Dendritic cell treated with granulocyte-macrophage colony-stimulating factor and Interleukin-4, amounts not matched to agents 40 ng/mL and 50 ng/mL, for 4 days (primary cell): Measurements from ENCODE around the gene TENT5D.
"Not testable (repeated sequence)": the region's sequence is repeated elsewhere in the genome, so short reads cannot be mapped to it uniquely, and the experiment has no call there.

Source experiments
- H3K27ac Mint-ChIP-seq: one replicate; pipeline ENCODE4 v1.8.0; 2022; ENCODE audit warnings: mild to moderate bottlenecking, mixed read lengths
- H3K27me3 Mint-ChIP-seq: one replicate; pipeline ENCODE4 v1.8.0; 2022; ENCODE audit warnings: mild to moderate bottlenecking, mixed read lengths
- H3K36me3 Mint-ChIP-seq: one replicate; pipeline ENCODE4 v1.8.0; 2022; ENCODE audit warnings: low read depth, mixed read lengths
- H3K4me1 Mint-ChIP-seq: one replicate; pipeline ENCODE4 v1.8.0; 2022; ENCODE audit warnings: low read depth, mixed read lengths
- H3K4me3 Mint-ChIP-seq: one replicate; pipeline ENCODE4 v1.8.0; 2022; ENCODE audit warnings: mild to moderate bottlenecking, moderate library complexity, mixed read lengths
- H3K9me3 Mint-ChIP-seq: one replicate; pipeline ENCODE4 v1.8.0; 2022; ENCODE audit warnings: mixed read lengths
- intact Hi-C: fragments of 100-400 bp; cut with micrococcal nuclease; formaldehyde crosslinking; loops from one replicate; pipeline ENCODE4 v1.15.0; 2022

TENT5D gene

GRCh38 chrX:80420147-80420546 lies at the start of gene TENT5D:
Gene TENT5D (plus strand): TSS chrX:80420447. CDS start chrX:80442540, 22,093 bp downstream.
- Mint-ChIP-seq H3K4me3 (no peak within 1 kb of the TSS), H3K27me3 (no peaks in the 10 kb centered on the region), H3K4me1 (no peaks in the 10 kb centered on the region), H3K9me3 (peaks cover 14% of the 10 kb centered on the region), H3K27ac (no peak within 1 kb of the TSS), H3K36me3 (no peaks in the 10 kb centered on the region)
- intact Hi-C loops: no loop called here

DNA sequence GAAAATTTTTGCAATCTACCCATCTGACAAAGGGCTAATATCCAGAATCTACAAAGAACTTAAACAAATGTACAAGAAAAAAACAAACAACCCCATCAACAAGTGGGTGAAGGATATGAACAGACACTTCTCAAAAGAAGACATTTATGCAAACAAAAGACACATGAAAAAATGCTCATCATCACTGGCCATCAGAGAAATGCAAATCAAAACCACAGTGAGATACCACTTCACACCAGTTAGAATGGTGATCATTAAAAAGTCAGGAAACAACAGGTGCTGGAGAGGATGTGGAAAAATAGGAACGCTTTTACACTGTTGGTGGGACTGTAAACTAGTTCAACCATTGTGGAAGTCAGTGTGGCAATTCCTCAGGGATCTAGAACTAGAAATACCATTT lies 34.6 kb upstream of the TENT5D start:
- peaks cover 15% of the 10 kb centered on the region for H3K9me3 Mint-ChIP-seq
- H3K36me3 Mint-ChIP-seq, H3K27me3 Mint-ChIP-seq, H3K4me3 Mint-ChIP-seq, H3K4me1 Mint-ChIP-seq, H3K27ac Mint-ChIP-seq, intact Hi-C loops: not testable (repeated sequence)

DNA sequence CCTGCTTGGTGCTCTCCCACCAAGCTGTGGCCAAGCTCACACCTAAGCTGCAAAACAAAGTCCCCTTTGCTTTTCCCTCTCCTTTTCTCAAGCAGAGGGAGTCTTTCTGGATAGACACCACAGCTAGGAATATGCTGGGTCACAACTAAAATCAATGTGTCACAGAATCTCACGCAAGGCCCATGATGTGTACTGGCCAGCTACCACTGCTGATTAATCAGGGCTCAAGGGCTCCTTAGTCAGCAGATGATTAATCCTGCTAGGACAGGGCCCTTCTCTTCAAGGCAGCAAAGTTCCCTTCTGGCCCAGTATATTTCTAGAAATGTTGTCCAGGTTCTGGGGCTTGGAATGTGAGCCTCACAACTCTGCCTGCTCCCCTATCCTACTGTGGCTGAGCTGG lies 32.0 kb upstream of the TENT5D start:
- Mint-ChIP-seq H3K27ac (no peak overlapping the region), H3K36me3 (no peaks in the 10 kb centered on the region), H3K27me3 (no peaks in the 10 kb centered on the region), H3K9me3 (no peaks in the 10 kb centered on the region), H3K4me3 (no peak overlapping the region), H3K4me1 (no peaks in the 10 kb centered on the region)
- intact Hi-C loops: no loop called here

DNA sequence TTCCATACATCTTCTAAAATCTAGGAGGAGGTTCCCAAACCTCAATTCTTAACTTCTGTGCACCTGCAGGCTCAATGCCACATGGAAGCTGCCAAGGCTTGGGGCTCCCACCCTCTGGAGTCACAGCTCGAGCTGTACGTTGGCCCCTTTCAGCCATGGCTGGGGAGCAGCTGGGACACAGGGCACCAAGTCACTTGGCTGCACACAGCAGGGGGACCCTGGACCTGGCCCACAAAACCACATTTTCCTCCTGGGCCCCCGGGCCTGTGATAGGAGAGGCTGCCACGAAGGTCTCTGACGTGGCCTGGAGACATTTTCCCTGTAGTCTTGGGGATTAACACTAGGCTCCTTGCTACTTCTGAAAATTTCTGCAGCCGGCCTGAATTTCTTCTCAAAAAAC lies 8.2 kb upstream of the TENT5D start:
- intact Hi-C loops: no loop called here
- Mint-ChIP-seq H3K27me3 (no peaks in the 10 kb centered on the region), H3K9me3 (peaks cover 12% of the 10 kb centered on the region), H3K4me3 (no peak overlapping the region), H3K36me3 (no peaks in the 10 kb centered on the region), H3K4me1 (no peaks in the 10 kb centered on the region), H3K27ac (no peak overlapping the region)

- no peaks in the 10 kb centered on the region for H3K36me3 Mint-ChIP-seq
Measured at GRCh38 chrX:80423000-80423399, 2.8 kb downstream of the TENT5D start.

GRCh38 chrX:80423744-80424143 lies 3.5 kb downstream of the TENT5D start:
- intact Hi-C loops: no loop called here
- Mint-ChIP-seq H3K27ac (no peak overlapping the region), H3K36me3 (no peaks in the 10 kb centered on the region), H3K9me3 (no peaks in the 10 kb centered on the region), H3K4me1 (no peaks in the 10 kb centered on the region), H3K27me3 (no peaks in the 10 kb centered on the region), H3K4me3 (no peak overlapping the region)

More at GRCh38 chrX:80423000-80423399, 2.8 kb downstream of the TENT5D start:
- H3K27me3 Mint-ChIP-seq: no peaks in the 10 kb centered on the region
- no peak overlapping the region for H3K27ac Mint-ChIP-seq
- H3K9me3 Mint-ChIP-seq: no peaks in the 10 kb centered on the region
- H3K4me3 Mint-ChIP-seq: no peak overlapping the region
- intact Hi-C loops: no loop called here
- no peaks in the 10 kb centered on the region for H3K4me1 Mint-ChIP-seq

DNA sequence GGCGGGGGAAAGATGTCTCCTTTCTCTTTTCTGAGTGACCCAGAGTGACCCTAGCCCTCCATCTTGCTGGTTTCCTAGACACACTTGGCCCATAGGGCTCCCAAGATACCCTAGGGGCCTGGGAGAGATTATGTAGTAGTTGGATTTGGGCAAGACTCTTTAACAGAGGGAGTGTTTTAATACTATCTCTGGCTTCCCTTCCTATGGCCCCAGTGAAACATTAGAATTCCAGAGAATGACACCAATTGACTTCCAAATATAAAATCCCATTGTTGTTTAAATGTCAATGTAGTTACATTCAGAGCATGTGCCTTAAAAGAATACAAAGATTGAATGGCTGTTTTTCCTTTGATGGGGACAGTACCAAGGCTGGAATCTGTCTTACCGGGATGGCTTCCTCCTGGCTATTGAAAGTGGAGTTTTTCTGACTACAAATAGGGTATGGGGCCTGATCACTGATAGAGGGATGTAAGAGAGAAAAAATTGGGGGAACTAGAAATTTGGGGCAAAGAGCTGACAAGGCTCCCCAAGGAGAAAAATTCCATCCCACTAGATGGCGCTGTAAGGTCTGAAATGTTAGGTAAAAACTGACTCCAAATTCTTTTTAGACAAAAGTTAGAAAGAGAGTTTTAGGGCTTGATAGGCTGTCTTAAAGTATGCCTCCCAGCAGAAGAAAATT lies 10.7 kb downstream of the TENT5D start:
- intact Hi-C loops: no loop called here
- peaks cover 21% of the 10 kb centered on the region for H3K9me3 Mint-ChIP-seq
- no peak overlapping the region for H3K27ac Mint-ChIP-seq
- H3K4me1 Mint-ChIP-seq: no peaks in the 10 kb centered on the region
- no peaks in the 10 kb centered on the region for H3K27me3 Mint-ChIP-seq
- no peaks in the 10 kb centered on the region for H3K36me3 Mint-ChIP-seq
- no peak overlapping the region for H3K4me3 Mint-ChIP-seq

GRCh38 chrX:80431505-80431832 lies 11.2 kb downstream of the TENT5D start:
- Mint-ChIP-seq H3K4me3 (no peak overlapping the region), H3K27me3 (no peaks in the 10 kb centered on the region)

DNA sequence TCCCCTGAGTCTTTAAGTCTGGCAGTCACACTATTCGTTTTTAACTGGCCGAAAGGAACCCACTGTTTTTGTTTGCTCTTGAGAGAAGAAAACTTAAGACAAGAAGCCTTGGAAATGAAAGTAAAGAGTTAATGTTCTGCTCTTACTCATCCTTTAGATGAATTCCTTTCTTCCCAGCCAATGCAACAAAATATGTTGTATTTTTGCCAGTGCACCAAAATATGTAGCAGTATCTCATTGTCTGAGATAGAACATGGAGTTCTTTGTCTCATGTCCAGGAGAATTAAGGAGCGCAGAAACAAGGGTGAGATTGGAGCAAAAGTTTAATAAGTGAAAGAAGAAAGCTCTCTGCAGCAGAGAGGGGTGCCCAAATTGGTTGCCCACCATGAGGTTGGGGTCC lies 12.2 kb downstream of the TENT5D start:
- Mint-ChIP-seq H3K4me1 (no peaks in the 10 kb centered on the region), H3K4me3 (no peak overlapping the region), H3K36me3 (no peaks in the 10 kb centered on the region), H3K9me3 (peaks cover 21% of the 10 kb centered on the region), H3K27me3 (no peaks in the 10 kb centered on the region), H3K27ac (no peak overlapping the region)
- intact Hi-C loops: no loop called here

More at GRCh38 chrX:80431505-80431832, 11.2 kb downstream of the TENT5D start:
- Mint-ChIP-seq H3K36me3 (no peaks in the 10 kb centered on the region), H3K27ac (no peak overlapping the region), H3K9me3 (peaks cover 21% of the 10 kb centered on the region), H3K4me1 (no peaks in the 10 kb centered on the region)
- intact Hi-C loops: no loop called here

GRCh38 chrX:80432863-80433262 lies 12.6 kb downstream of the TENT5D start:
- intact Hi-C loops: no loop called here

GRCh38 chrX:80468166-80468565 lies 47.9 kb downstream of the TENT5D start:
- intact Hi-C loops, H3K36me3 Mint-ChIP-seq, H3K4me3 Mint-ChIP-seq, H3K27ac Mint-ChIP-seq, H3K27me3 Mint-ChIP-seq, H3K4me1 Mint-ChIP-seq: not testable (repeated sequence)
- peaks cover 46% of the 10 kb centered on the region for H3K9me3 Mint-ChIP-seq

More at GRCh38 chrX:80432863-80433262, 12.6 kb downstream of the TENT5D start:
- no peaks in the 10 kb centered on the region for H3K27me3 Mint-ChIP-seq
- H3K4me3 Mint-ChIP-seq: no peak overlapping the region
- H3K4me1 Mint-ChIP-seq: no peaks in the 10 kb centered on the region
- peaks cover 21% of the 10 kb centered on the region for H3K9me3 Mint-ChIP-seq
- H3K27ac Mint-ChIP-seq: no peak overlapping the region
- no peaks in the 10 kb centered on the region for H3K36me3 Mint-ChIP-seq

DNA sequence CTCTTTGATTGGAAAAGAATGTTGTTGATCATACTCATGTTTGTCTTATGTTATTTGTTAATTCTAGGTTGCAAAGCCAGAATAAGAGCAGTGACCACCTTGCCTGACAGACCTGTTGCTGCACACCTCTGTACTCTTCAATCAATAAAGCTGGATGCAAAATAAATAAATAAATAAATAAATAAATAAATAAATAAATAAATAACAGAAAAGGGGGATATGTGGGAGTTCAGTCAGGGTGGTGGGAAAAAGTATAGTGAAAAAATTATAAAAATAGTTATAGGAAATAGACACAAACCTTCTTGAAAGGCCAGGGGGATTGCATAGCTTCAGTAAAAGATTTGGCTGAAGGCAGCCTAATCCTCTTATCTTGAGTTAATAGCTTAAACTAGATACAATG lies 51.3 kb downstream of the TENT5D start:
- peaks cover 33% of the 10 kb centered on the region for H3K9me3 Mint-ChIP-seq
- H3K4me3 Mint-ChIP-seq: no peak overlapping the region
- H3K27ac Mint-ChIP-seq: no peak overlapping the region
- intact Hi-C loops: no loop called here
- H3K4me1 Mint-ChIP-seq: no peaks in the 10 kb centered on the region
- H3K36me3 Mint-ChIP-seq: no peaks in the 10 kb centered on the region
- H3K27me3 Mint-ChIP-seq: no peaks in the 10 kb centered on the region

DNA sequence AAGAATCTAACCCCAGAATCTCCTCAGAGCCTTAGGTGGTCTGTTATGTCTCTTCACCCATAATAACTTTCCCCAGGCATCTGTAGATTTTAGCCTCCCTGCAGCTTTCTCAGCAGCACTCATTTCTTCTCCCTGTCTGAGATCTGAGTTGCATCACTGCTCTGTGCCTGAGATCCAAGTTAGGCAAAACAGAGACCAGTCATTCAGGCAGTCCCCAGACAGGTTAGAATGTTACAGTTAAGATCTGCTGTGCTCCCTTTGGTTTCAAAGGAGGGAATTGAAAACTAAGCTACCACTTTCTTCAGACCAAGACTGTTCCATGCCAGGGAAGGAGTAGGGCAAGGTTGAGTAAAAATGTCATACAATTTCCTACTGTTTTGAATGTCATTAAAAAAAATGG lies 65.3 kb downstream of the TENT5D start:
- Mint-ChIP-seq H3K27ac (no peak overlapping the region), H3K9me3 (no peaks in the 10 kb centered on the region), H3K36me3 (no peaks in the 10 kb centered on the region), H3K4me3 (no peak overlapping the region), H3K27me3 (no peaks in the 10 kb centered on the region), H3K4me1 (no peaks in the 10 kb centered on the region)
- intact Hi-C loops: no loop called here

DNA sequence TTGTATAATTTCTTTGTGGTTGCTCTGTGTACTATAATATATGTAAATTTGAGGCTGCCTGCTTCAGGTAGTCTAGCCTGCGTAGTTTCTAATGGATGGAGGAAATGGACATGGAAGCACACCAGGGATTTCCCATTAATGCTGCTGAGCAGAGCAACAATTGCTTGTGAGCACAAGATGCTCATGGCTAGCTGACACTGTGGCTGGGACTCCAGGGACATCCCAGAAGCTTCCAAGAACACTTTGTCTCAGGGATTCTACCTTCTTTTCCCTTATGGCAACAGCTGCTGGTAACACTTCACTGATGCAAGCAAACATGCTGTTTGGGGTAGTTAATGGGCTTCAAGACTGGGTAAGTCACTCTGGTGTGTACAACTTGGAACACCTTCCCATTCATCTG lies 66.1 kb downstream of the TENT5D start:
- intact Hi-C loops: no loop called here

DNA sequence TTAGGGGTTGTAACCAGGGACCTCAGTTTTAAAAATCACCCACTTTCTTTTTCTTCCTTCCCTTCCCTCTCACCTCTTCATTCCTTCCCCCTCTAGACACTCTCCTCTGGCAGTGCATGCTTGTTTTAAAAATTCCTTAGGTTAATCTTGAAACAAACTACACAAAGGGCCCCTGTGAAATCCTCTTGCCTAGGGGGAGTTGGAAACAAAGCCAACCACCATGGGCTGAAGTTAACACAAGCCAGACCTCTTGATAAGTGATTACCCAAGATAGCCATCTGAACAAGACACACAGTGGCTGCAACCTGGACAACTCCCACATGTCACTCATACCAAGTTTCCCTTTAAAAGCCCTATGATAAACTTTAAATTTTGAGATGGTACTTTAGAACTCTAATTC lies 68.9 kb downstream of the TENT5D start:
- Mint-ChIP-seq H3K36me3 (no peaks in the 10 kb centered on the region), H3K4me1 (no peaks in the 10 kb centered on the region)
- intact Hi-C loops: no loop called here

More for the DNA sequence above, 66.1 kb downstream of the TENT5D start:
- Mint-ChIP-seq H3K4me1 (no peaks in the 10 kb centered on the region), H3K27ac (no peak overlapping the region), H3K36me3 (no peaks in the 10 kb centered on the region), H3K4me3 (no peak overlapping the region), H3K27me3 (no peaks in the 10 kb centered on the region), H3K9me3 (no peaks in the 10 kb centered on the region)

More for the DNA sequence above, 68.9 kb downstream of the TENT5D start:
- H3K9me3 Mint-ChIP-seq: no peaks in the 10 kb centered on the region
- H3K27ac Mint-ChIP-seq: no peak overlapping the region
- no peaks in the 10 kb centered on the region for H3K27me3 Mint-ChIP-seq
- H3K4me3 Mint-ChIP-seq: no peak overlapping the region
